ENCODE measurements around the gene CCDC34.

GRCh38 chr11:27305751-27306150 is 57.3 kb downstream of the CCDC34 start:
- TF ChIP-seq, protein P1, sequence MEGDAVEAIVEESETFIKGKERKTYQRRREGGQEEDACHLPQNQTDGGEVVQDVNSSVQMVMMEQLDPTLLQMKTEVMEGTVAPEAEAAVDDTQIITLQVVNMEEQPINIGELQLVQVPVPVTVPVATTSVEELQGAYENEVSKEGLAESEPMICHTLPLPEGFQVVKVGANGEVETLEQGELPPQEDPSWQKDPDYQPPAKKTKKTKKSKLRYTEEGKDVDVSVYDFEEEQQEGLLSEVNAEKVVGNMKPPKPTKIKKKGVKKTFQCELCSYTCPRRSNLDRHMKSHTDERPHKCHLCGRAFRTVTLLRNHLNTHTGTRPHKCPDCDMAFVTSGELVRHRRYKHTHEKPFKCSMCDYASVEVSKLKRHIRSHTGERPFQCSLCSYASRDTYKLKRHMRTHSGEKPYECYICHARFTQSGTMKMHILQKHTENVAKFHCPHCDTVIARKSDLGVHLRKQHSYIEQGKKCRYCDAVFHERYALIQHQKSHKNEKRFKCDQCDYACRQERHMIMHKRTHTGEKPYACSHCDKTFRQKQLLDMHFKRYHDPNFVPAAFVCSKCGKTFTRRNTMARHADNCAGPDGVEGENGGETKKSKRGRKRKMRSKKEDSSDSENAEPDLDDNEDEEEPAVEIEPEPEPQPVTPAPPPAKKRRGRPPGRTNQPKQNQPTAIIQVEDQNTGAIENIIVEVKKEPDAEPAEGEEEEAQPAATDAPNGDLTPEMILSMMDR (IDR thresholded peaks at IDR 0.05; ENCODE audit: borderline replicate concordance, extremely low read depth, low read length, poor library complexity, severe bottlenecking) = no peak
- no peak for TF ChIP-seq EZH2 (IDR thresholded peaks at IDR 0.05; ENCODE audit: borderline replicate concordance, low read depth, low read length, severe bottlenecking)

All from DND-41 (cell line).